Stimulated activated memory B cell treated with anti-CD40 and anti-IgM and Interleukin-4, amounts not matched to agents 10 μg/mL and 1 μg/mL and 100 μg/mL, for 72 hours (primary cell): ENCODE data around the gene RASD1.
"Not testable (repeated sequence)": the region's sequence is repeated elsewhere in the genome, so short reads cannot be mapped to it uniquely, and the experiment has no call there.

Experiments used
- ATAC-seq: fragments of 150-1000 bp; cut with Tn5 transposase; 2 replicates; pipeline ENCODE4 v1.10.0; 2021
- H3K27ac Mint-ChIP-seq: one replicate; pipeline ENCODE4 v1.8.0; 2022; ENCODE audit warnings: mild to moderate bottlenecking, mixed read lengths
- H3K27me3 Mint-ChIP-seq: one replicate; pipeline ENCODE4 v1.8.0; 2022; ENCODE audit warnings: mixed read lengths
- H3K36me3 Mint-ChIP-seq: one replicate; pipeline ENCODE4 v1.8.0; 2022; ENCODE audit warnings: mixed read lengths
- H3K4me1 Mint-ChIP-seq: one replicate; pipeline ENCODE4 v1.8.0; 2022; ENCODE audit warnings: mixed read lengths
- H3K4me3 Mint-ChIP-seq: one replicate; pipeline ENCODE4 v1.8.0; 2022; ENCODE audit warnings: mild to moderate bottlenecking, moderate library complexity, mixed read lengths
- H3K9me3 Mint-ChIP-seq: one replicate; pipeline ENCODE4 v1.8.0; 2022; ENCODE audit warnings: mixed read lengths

Gene RASD1

GRCh38 chr17:17463821-17464220, 32.4 kb downstream of the RASD1 start:
- no peak for ATAC-seq
- H3K36me3 Mint-ChIP-seq = no peaks in the 10 kb centered on the region
- peaks cover 8% of the 10 kb centered on the region for H3K9me3 Mint-ChIP-seq
- no peaks in the 10 kb centered on the region for H3K4me1 Mint-ChIP-seq
- no peak overlapping the region for H3K27ac Mint-ChIP-seq
- no peak overlapping the region for H3K4me3 Mint-ChIP-seq
- peaks cover 43% of the 10 kb centered on the region for H3K27me3 Mint-ChIP-seq

- no peak overlapping the region for H3K4me3 Mint-ChIP-seq
- no peaks in the 10 kb centered on the region for H3K36me3 Mint-ChIP-seq
- H3K27me3 Mint-ChIP-seq = peaks cover 27% of the 10 kb centered on the region
- H3K9me3 Mint-ChIP-seq = peaks cover 6% of the 10 kb centered on the region
- no peak overlapping the region for H3K27ac Mint-ChIP-seq
- no peaks in the 10 kb centered on the region for H3K4me1 Mint-ChIP-seq
- ATAC-seq = no peak
Measured at GRCh38 chr17:17462048-17462824, 34.0 kb downstream of the RASD1 start.

- peaks cover 17% of the 10 kb centered on the region for H3K27me3 Mint-ChIP-seq
- H3K36me3 Mint-ChIP-seq = no peaks in the 10 kb centered on the region
- peaks cover 6% of the 10 kb centered on the region for H3K9me3 Mint-ChIP-seq
- no peak overlapping the region for H3K27ac Mint-ChIP-seq
- H3K4me3 Mint-ChIP-seq = no peak overlapping the region
- H3K4me1 Mint-ChIP-seq = no peaks in the 10 kb centered on the region
- no peak for ATAC-seq
Measured at GRCh38 chr17:17460038-17460437, 36.2 kb downstream of the RASD1 start.

GRCh38 chr17:17457680-17458079, 38.5 kb downstream of the RASD1 start:
- no peaks in the 10 kb centered on the region for H3K36me3 Mint-ChIP-seq
- peaks cover 6% of the 10 kb centered on the region for H3K9me3 Mint-ChIP-seq
- H3K27ac Mint-ChIP-seq = no peak overlapping the region
- ATAC-seq = no peak
- H3K4me1 Mint-ChIP-seq = no peaks in the 10 kb centered on the region
- H3K4me3 Mint-ChIP-seq = no peak overlapping the region
- H3K27me3 Mint-ChIP-seq = peaks cover 15% of the 10 kb centered on the region

- H3K36me3 Mint-ChIP-seq = no peaks in the 10 kb centered on the region
- H3K27me3 Mint-ChIP-seq = peaks cover 15% of the 10 kb centered on the region
- no peak for ATAC-seq
- no peak overlapping the region for H3K27ac Mint-ChIP-seq
- no peak overlapping the region for H3K4me3 Mint-ChIP-seq
- no peaks in the 10 kb centered on the region for H3K4me1 Mint-ChIP-seq
- peaks cover 6% of the 10 kb centered on the region for H3K9me3 Mint-ChIP-seq
Measured at GRCh38 chr17:17456251-17456650, 39.9 kb downstream of the RASD1 start.

- Mint-ChIP-seq H3K27me3 (peaks cover 21% of the 10 kb centered on the region), H3K4me3 (no peak overlapping the region), H3K9me3 (peaks cover 4% of the 10 kb centered on the region), H3K36me3 (no peaks in the 10 kb centered on the region), H3K27ac (no peak overlapping the region), H3K4me1 (no peaks in the 10 kb centered on the region)
- ATAC-seq = no peak
Measured at GRCh38 chr17:17455173-17455572, 41.0 kb downstream of the RASD1 start.

GRCh38 chr17:17454700-17455099, 41.5 kb downstream of the RASD1 start:
- not testable (repeated sequence) for H3K4me1 Mint-ChIP-seq, H3K4me3 Mint-ChIP-seq, ATAC-seq, H3K36me3 Mint-ChIP-seq, H3K27ac Mint-ChIP-seq, H3K9me3 Mint-ChIP-seq
- H3K27me3 Mint-ChIP-seq = peaks cover 26% of the 10 kb centered on the region

GRCh38 chr17:17454276-17454675, 41.9 kb downstream of the RASD1 start:
- no peak overlapping the region for H3K4me3 Mint-ChIP-seq
- no peaks in the 10 kb centered on the region for H3K4me1 Mint-ChIP-seq
- no peak overlapping the region for H3K27ac Mint-ChIP-seq
- H3K27me3 Mint-ChIP-seq = peaks cover 29% of the 10 kb centered on the region
- no peaks in the 10 kb centered on the region for H3K9me3 Mint-ChIP-seq
- no peak for ATAC-seq
- H3K36me3 Mint-ChIP-seq = no peaks in the 10 kb centered on the region

- Mint-ChIP-seq H3K9me3 (no peaks in the 10 kb centered on the region), H3K27me3 (peaks cover 36% of the 10 kb centered on the region), H3K4me3 (no peak overlapping the region), H3K4me1 (no peaks in the 10 kb centered on the region), H3K27ac (no peak overlapping the region), H3K36me3 (no peaks in the 10 kb centered on the region)
- ATAC-seq = no peak
Measured at GRCh38 chr17:17453088-17453487, 43.1 kb downstream of the RASD1 start.

GRCh38 chr17:17448723-17449122, 47.5 kb downstream of the RASD1 start:
- Mint-ChIP-seq H3K36me3 (peaks cover 6% of the 10 kb centered on the region), H3K4me3 (no peak overlapping the region), H3K4me1 (peaks cover 7% of the 10 kb centered on the region), H3K27me3 (peaks cover 66% of the 10 kb centered on the region), H3K27ac (no peak overlapping the region), H3K9me3 (peaks cover 4% of the 10 kb centered on the region)
- no peak for ATAC-seq

- Mint-ChIP-seq H3K27ac (no peak overlapping the region), H3K4me3 (no peak overlapping the region), H3K27me3 (peaks cover 69% of the 10 kb centered on the region), H3K9me3 (peaks cover 4% of the 10 kb centered on the region), H3K36me3 (peaks cover 6% of the 10 kb centered on the region), H3K4me1 (peaks cover 7% of the 10 kb centered on the region)
- ATAC-seq = no peak
Measured at GRCh38 chr17:17448076-17448475, 48.1 kb downstream of the RASD1 start.

GRCh38 chr17:17447264-17447663, 48.9 kb downstream of the RASD1 start:
- Mint-ChIP-seq H3K4me1 (peaks cover 7% of the 10 kb centered on the region), H3K4me3 (no peak overlapping the region), H3K9me3 (peaks cover 4% of the 10 kb centered on the region), H3K36me3 (peaks cover 6% of the 10 kb centered on the region), H3K27me3 (peaks cover 69% of the 10 kb centered on the region), H3K27ac (no peak overlapping the region)
- no peak for ATAC-seq

- H3K9me3 Mint-ChIP-seq = peaks cover 4% of the 10 kb centered on the region
- peak; percentile 31 for ATAC-seq
- peaks cover 6% of the 10 kb centered on the region for H3K36me3 Mint-ChIP-seq
- H3K27me3 Mint-ChIP-seq = peaks cover 69% of the 10 kb centered on the region
- no peak overlapping the region for H3K27ac Mint-ChIP-seq
- no peak overlapping the region for H3K4me3 Mint-ChIP-seq
- H3K4me1 Mint-ChIP-seq = peaks cover 7% of the 10 kb centered on the region
Measured at GRCh38 chr17:17446666-17447155, 49.5 kb downstream of the RASD1 start.

GRCh38 chr17:17445925-17446665, 50.1 kb downstream of the RASD1 start:
- H3K27me3 Mint-ChIP-seq = peaks cover 69% of the 10 kb centered on the region
- H3K4me3 Mint-ChIP-seq = no peak overlapping the region
- peaks cover 4% of the 10 kb centered on the region for H3K9me3 Mint-ChIP-seq
- no peak for ATAC-seq
- peaks cover 7% of the 10 kb centered on the region for H3K4me1 Mint-ChIP-seq
- H3K27ac Mint-ChIP-seq = no peak overlapping the region
- peaks cover 6% of the 10 kb centered on the region for H3K36me3 Mint-ChIP-seq

GRCh38 chr17:17445296-17445924, 50.8 kb downstream of the RASD1 start:
- Mint-ChIP-seq H3K4me1 (peaks cover 7% of the 10 kb centered on the region), H3K9me3 (peaks cover 4% of the 10 kb centered on the region), H3K27me3 (peaks cover 65% of the 10 kb centered on the region), H3K4me3 (no peak overlapping the region), H3K27ac (no peak overlapping the region), H3K36me3 (peaks cover 6% of the 10 kb centered on the region)
- ATAC-seq = no peak
